ENCODE results near the gene GZF1. TPM values are rescaled to one million over a fixed set of nuclear protein-coding genes. Genes with fewer than 3 reads are reported as not detected.

GZF1 gene
- 7.8 to 11.6 TPM (median 9.5 TPM) in 5 replicates for total RNA-seq (2022; extraction: Qiagen RNA extraction; ENCODE audit: low read depth)

GRCh38 chr20:23361476-23362391 lies at the start of gene GZF1:
Gene GZF1, plus strand, starts transcription at chr20:23362182. Its CDS starts 2,202 bp downstream, at chr20:23364384.

GRCh38 chr20:23350196-23350903 lies 11.6 kb upstream of the GZF1 start, which contains the start of gene NXT1:
Gene NXT1, plus strand, starts transcription at chr20:23350791. Its CDS starts 3,251 bp downstream, at chr20:23354042.

GRCh38 chr20:23420943-23421931 lies 59.3 kb downstream of the GZF1 start, which contains the start of gene NAPB:
Gene NAPB, minus strand, starts transcription at chr20:23421488. Its CDS starts 86 bp downstream, at chr20:23421402.

Other genes with a start within 250 kb of the GZF1 start
- gene NXT1, start 11.4 kb upstream of the GZF1 start, total RNA-seq (2022; extraction: Qiagen RNA extraction; ENCODE audit: low read depth): 58.7 to 78.5 TPM (median 74.0 TPM) in 5 replicates
- 2.8 to 4.1 TPM (median 3.6 TPM) in 5 replicates for gene NAPB, start 59.3 kb downstream of the GZF1 start, total RNA-seq (2022; extraction: Qiagen RNA extraction; ENCODE audit: low read depth)
- not detected in 5 replicates for gene CSTL1, start 77.5 kb downstream of the GZF1 start, total RNA-seq (2022; extraction: Qiagen RNA extraction; ENCODE audit: low read depth)
- not detected in 5 replicates for gene CST11, start 90.7 kb downstream of the GZF1 start, total RNA-seq (2022; extraction: Qiagen RNA extraction; ENCODE audit: low read depth)
- gene CST8, start 128.9 kb downstream of the GZF1 start, total RNA-seq (2022; extraction: Qiagen RNA extraction; ENCODE audit: low read depth): not detected in 5 replicates
- not detected in 5 replicates for gene CST9L, start 206.3 kb downstream of the GZF1 start, total RNA-seq (2022; extraction: Qiagen RNA extraction; ENCODE audit: low read depth)
- not detected in 5 replicates for gene CST9, start 243.7 kb downstream of the GZF1 start, total RNA-seq (2022; extraction: Qiagen RNA extraction; ENCODE audit: low read depth)

All from A549 treated with CpdA at 1 μM for 4 hours (cell line).